Measurements from ENCODE around the gene MAT1A. TPM values are rescaled to one million over a fixed set of nuclear protein-coding genes. Genes with fewer than 3 reads are reported as not detected.
"Not testable (repeated sequence)": the region's sequence is repeated elsewhere in the genome, so short reads cannot be mapped to it uniquely, and the experiment has no call there.

The MAT1A gene
- total and polyA plus RNA-seq, 4 donors, result 0.13 to 0.60 TPM; not detected in 2

GRCh38 chr10:80261316-80262030 is 28.0 kb downstream of the MAT1A start:
- intact Hi-C loops (cut with DNase I), result no loop called here
- no peaks in the 10 kb centered on the region for H3K36me3 ChIP-seq (ENCODE audit: control insufficient read depth in 1 of 2, insufficient read depth in 2 of 2, low read length in 1 of 2)
- H3K27ac ChIP-seq (ENCODE audit: low read depth in 1 of 2, low read length in 2 of 2), result no peak overlapping the region
- H3K4me1 ChIP-seq (ENCODE audit: control insufficient read depth in 1 of 2, insufficient read depth in 2 of 2, low read length in 2 of 2), result no peaks in the 10 kb centered on the region
- ATAC-seq (ENCODE audit: low FRiP score) (no peak), DNase-seq (no peak)
- no peaks in the 10 kb centered on the region for H3K9me3 ChIP-seq (ENCODE audit: control insufficient read depth, low read length)
- H3K4me3 ChIP-seq (ENCODE audit: low read length in 2 of 2), result no peak overlapping the region
- H3K27me3 ChIP-seq (ENCODE audit: control insufficient read depth in 1 of 2, insufficient read depth in 2 of 2, low read length in 1 of 2), result no peaks in the 10 kb centered on the region
- WGBS, 2 donors, result 94 to 96% methylated on average over 6 of the region's 6 CpGs

- Histone ChIP-seq H3K27ac (ENCODE audit: low read depth in 1 of 2, low read length in 2 of 2) (no peak overlapping the region), H3K36me3 (ENCODE audit: control insufficient read depth in 1 of 2, insufficient read depth in 2 of 2, low read length in 1 of 2) (no peaks in the 10 kb centered on the region), H3K4me3 (ENCODE audit: low read length in 2 of 2) (no peak overlapping the region), H3K27me3 (ENCODE audit: control insufficient read depth in 1 of 2, insufficient read depth in 2 of 2, low read length in 1 of 2) (no peaks in the 10 kb centered on the region), H3K9me3 (ENCODE audit: control insufficient read depth, low read length) (no peaks in the 10 kb centered on the region), H3K4me1 (ENCODE audit: control insufficient read depth in 1 of 2, insufficient read depth in 2 of 2, low read length in 2 of 2) (no peaks in the 10 kb centered on the region)
- no peak for DNase-seq
- peak; percentile 65 for ATAC-seq (ENCODE audit: low FRiP score)
- 58 to 61% methylated on average over 18 to 19 of the region's 19 CpGs for WGBS, 2 donors
- intact Hi-C loops (cut with DNase I), result no loop called here
Observed at GRCh38 chr10:80260295-80261243, 28.9 kb downstream of the MAT1A start.

- no peak overlapping the region for H3K4me3 ChIP-seq (ENCODE audit: low read length in 2 of 2)
Observed at GRCh38 chr10:80259405-80259871, 30.0 kb downstream of the MAT1A start.

GRCh38 chr10:80256798-80257197 is 32.7 kb downstream of the MAT1A start:
- H3K27me3 ChIP-seq (ENCODE audit: control insufficient read depth in 1 of 2, insufficient read depth in 2 of 2, low read length in 1 of 2); H3K4me1 ChIP-seq (ENCODE audit: control insufficient read depth in 1 of 2, insufficient read depth in 2 of 2, low read length in 2 of 2); H3K27ac ChIP-seq (ENCODE audit: low read depth in 1 of 2, low read length in 2 of 2); H3K4me3 ChIP-seq (ENCODE audit: low read length in 2 of 2); intact Hi-C loops (cut with DNase I); H3K36me3 ChIP-seq (ENCODE audit: control insufficient read depth in 1 of 2, insufficient read depth in 2 of 2, low read length in 1 of 2); H3K9me3 ChIP-seq (ENCODE audit: control insufficient read depth, low read length); ATAC-seq (ENCODE audit: low FRiP score); DNase-seq: not testable (repeated sequence)
- WGBS, 2 donors, result 72 to 84% methylated on average over 4 of the region's 4 CpGs

More at GRCh38 chr10:80259405-80259871, 30.0 kb downstream of the MAT1A start:
- WGBS, 2 donors, result 90 to 91% methylated on average over 4 to 6 of the region's 6 CpGs
- no peak overlapping the region for H3K27ac ChIP-seq (ENCODE audit: low read depth in 1 of 2, low read length in 2 of 2)
- no peaks in the 10 kb centered on the region for H3K9me3 ChIP-seq (ENCODE audit: control insufficient read depth, low read length)
- no peaks in the 10 kb centered on the region for H3K27me3 ChIP-seq (ENCODE audit: control insufficient read depth in 1 of 2, insufficient read depth in 2 of 2, low read length in 1 of 2)
- no peak for ATAC-seq (ENCODE audit: low FRiP score)
- intact Hi-C loops (cut with DNase I), result no loop called here
- H3K4me1 ChIP-seq (ENCODE audit: control insufficient read depth in 1 of 2, insufficient read depth in 2 of 2, low read length in 2 of 2), result no peaks in the 10 kb centered on the region
- DNase-seq, result no peak
- H3K36me3 ChIP-seq (ENCODE audit: control insufficient read depth in 1 of 2, insufficient read depth in 2 of 2, low read length in 1 of 2), result no peaks in the 10 kb centered on the region

GRCh38 chr10:80254726-80255125 is 34.7 kb downstream of the MAT1A start:
- DNase-seq; ATAC-seq (ENCODE audit: low FRiP score); H3K9me3 ChIP-seq (ENCODE audit: control insufficient read depth, low read length); H3K36me3 ChIP-seq (ENCODE audit: control insufficient read depth in 1 of 2, insufficient read depth in 2 of 2, low read length in 1 of 2); H3K4me1 ChIP-seq (ENCODE audit: control insufficient read depth in 1 of 2, insufficient read depth in 2 of 2, low read length in 2 of 2); H3K4me3 ChIP-seq (ENCODE audit: low read length in 2 of 2); H3K27me3 ChIP-seq (ENCODE audit: control insufficient read depth in 1 of 2, insufficient read depth in 2 of 2, low read length in 1 of 2); intact Hi-C loops (cut with DNase I); H3K27ac ChIP-seq (ENCODE audit: low read depth in 1 of 2, low read length in 2 of 2): not testable (repeated sequence)
- WGBS, 2 donors, result no CpG with 5 or more reads among the region's 2 CpGs

GRCh38 chr10:80253963-80254271 is 35.5 kb downstream of the MAT1A start:
- H3K4me1 ChIP-seq (ENCODE audit: control insufficient read depth in 1 of 2, insufficient read depth in 2 of 2, low read length in 2 of 2); H3K27me3 ChIP-seq (ENCODE audit: control insufficient read depth in 1 of 2, insufficient read depth in 2 of 2, low read length in 1 of 2); H3K36me3 ChIP-seq (ENCODE audit: control insufficient read depth in 1 of 2, insufficient read depth in 2 of 2, low read length in 1 of 2); ATAC-seq (ENCODE audit: low FRiP score); H3K9me3 ChIP-seq (ENCODE audit: control insufficient read depth, low read length); DNase-seq; H3K4me3 ChIP-seq (ENCODE audit: low read length in 2 of 2); H3K27ac ChIP-seq (ENCODE audit: low read depth in 1 of 2, low read length in 2 of 2); intact Hi-C loops (cut with DNase I): not testable (repeated sequence)
- WGBS, 2 donors, result 0 to 2% methylated on average over 1 of the region's 1 CpG

- DNase-seq, result no peak
- 88 to 90% methylated on average over 5 of the region's 5 CpGs for WGBS, 2 donors
- Histone ChIP-seq H3K27ac (ENCODE audit: low read depth in 1 of 2, low read length in 2 of 2) (no peak overlapping the region), H3K36me3 (ENCODE audit: control insufficient read depth in 1 of 2, insufficient read depth in 2 of 2, low read length in 1 of 2) (no peaks in the 10 kb centered on the region), H3K9me3 (ENCODE audit: control insufficient read depth, low read length) (no peaks in the 10 kb centered on the region), H3K4me1 (ENCODE audit: control insufficient read depth in 1 of 2, insufficient read depth in 2 of 2, low read length in 2 of 2) (no peaks in the 10 kb centered on the region), H3K27me3 (ENCODE audit: control insufficient read depth in 1 of 2, insufficient read depth in 2 of 2, low read length in 1 of 2) (no peaks in the 10 kb centered on the region), H3K4me3 (ENCODE audit: low read length in 2 of 2) (no peak overlapping the region)
- no peak for ATAC-seq (ENCODE audit: low FRiP score)
- intact Hi-C loops (cut with DNase I), result no loop called here
Observed at GRCh38 chr10:80253266-80253962, 36.0 kb downstream of the MAT1A start.

- ATAC-seq (ENCODE audit: low FRiP score) (no peak), DNase-seq (no peak)
- 90 to 92% methylated on average over 12 of the region's 12 CpGs for WGBS, 2 donors
- no peaks in the 10 kb centered on the region for H3K9me3 ChIP-seq (ENCODE audit: control insufficient read depth, low read length)
- no peak overlapping the region for H3K4me3 ChIP-seq (ENCODE audit: low read length in 2 of 2)
- no peak overlapping the region for H3K27ac ChIP-seq (ENCODE audit: low read depth in 1 of 2, low read length in 2 of 2)
- no peaks in the 10 kb centered on the region for H3K4me1 ChIP-seq (ENCODE audit: control insufficient read depth in 1 of 2, insufficient read depth in 2 of 2, low read length in 2 of 2)
- no peaks in the 10 kb centered on the region for H3K27me3 ChIP-seq (ENCODE audit: control insufficient read depth in 1 of 2, insufficient read depth in 2 of 2, low read length in 1 of 2)
- intact Hi-C loops (cut with DNase I), result no loop called here
- H3K36me3 ChIP-seq (ENCODE audit: control insufficient read depth in 1 of 2, insufficient read depth in 2 of 2, low read length in 1 of 2), result no peaks in the 10 kb centered on the region
Observed at GRCh38 chr10:80252296-80252887, 37.1 kb downstream of the MAT1A start.

Measured in aorta (tissue), 5 donors.